ENCODE results near the gene NEFH. TPM values are rescaled to one million over a fixed set of nuclear protein-coding genes. Genes with fewer than 3 reads are reported as not detected.

NEFH gene
- total RNA-seq, 2 experiments from 2014 or later = 0.05 to 0.06 TPM

GRCh38 chr22:29464581-29464980, 15.4 kb upstream of the NEFH start:
- ATAC-seq (ENCODE audit: poor library complexity) (no peak), DNase-seq (no peak)
- no peaks in the 10 kb centered on the region for H3K27me3 ChIP-seq (ENCODE audit: control insufficient read depth in 1 of 2, insufficient read depth in 2 of 2, low read length in 2 of 2)
- Mint-ChIP-seq H3K4me1 (ENCODE audit: low read depth) (peaks cover under 1% of the 10 kb centered on the region), H3K27me3 (peaks cover 4% of the 10 kb centered on the region), H3K27ac (no peak overlapping the region), H3K4me3 (no peak overlapping the region), H3K9me3 (no peaks in the 10 kb centered on the region), H3K36me3 (ENCODE audit: low read depth) (no peaks in the 10 kb centered on the region)
- TF ChIP-seq CTCF (IDR thresholded peaks at IDR 0.05) = no peak
- ChIA-PET POLR2A (no interaction called here), CTCF (no interaction called here)
- H3K27ac ChIP-seq (ENCODE audit: low read depth in 1 of 2, low read length in 2 of 2) = no peak overlapping the region
- H3K9me3 ChIP-seq (ENCODE audit: control insufficient read depth in 1 of 2, insufficient read depth in 1 of 2, low read length in 2 of 2) = no peaks in the 10 kb centered on the region
- intact Hi-C loops (cut with DNase I, micrococcal nuclease) = no loop called here
- H3K4me3 ChIP-seq (ENCODE audit: low read length) = no peak overlapping the region
- H3K36me3 ChIP-seq (ENCODE audit: insufficient read depth, low read length) = no peaks in the 10 kb centered on the region
- H3K4me1 ChIP-seq (ENCODE audit: insufficient read depth, low read length) = no peaks in the 10 kb centered on the region

GRCh38 chr22:29469755-29470154, 10.3 kb upstream of the NEFH start:
- no peak for ATAC-seq (ENCODE audit: poor library complexity)
- ChIA-PET CTCF (no interaction called here), POLR2A (interaction anchor here (1.3 kb wide), 1 partner anchor 84 kb away, joined by 8 read pairs; the partner anchor contains the start of gene THOC5)
- no peak for TF ChIP-seq CTCF (IDR thresholded peaks at IDR 0.05)
- no peaks in the 10 kb centered on the region for H3K9me3 Mint-ChIP-seq
- peaks cover 14% of the 10 kb centered on the region for H3K4me1 Mint-ChIP-seq (ENCODE audit: low read depth)
- H3K27ac Mint-ChIP-seq = no peak overlapping the region
- peak overlapping the region; percentile 77 for H3K4me3 Mint-ChIP-seq
- Histone ChIP-seq H3K4me3 (ENCODE audit: low read length) (peak overlapping the region; percentile 43), H3K4me1 (ENCODE audit: insufficient read depth, low read length) (peaks cover 10% of the 10 kb centered on the region), H3K27me3 (ENCODE audit: control insufficient read depth in 1 of 2, insufficient read depth in 2 of 2, low read length in 2 of 2) (peaks cover 0 to 4% of the 10 kb centered on the region in 2 experiments), H3K9me3 (ENCODE audit: control insufficient read depth in 1 of 2, insufficient read depth in 1 of 2, low read length in 2 of 2) (peaks cover 0 to 7% of the 10 kb centered on the region in 2 experiments), H3K27ac (ENCODE audit: low read depth in 1 of 2, low read length in 2 of 2) (no peak overlapping the region), H3K36me3 (ENCODE audit: insufficient read depth, low read length) (no peaks in the 10 kb centered on the region)
- intact Hi-C loops (cut with DNase I, micrococcal nuclease) = loop anchor here (5.0 to 10.0 kb wide), 2 partner anchors 38 to 75 kb away; no protein-coding TSS in a partner anchor
- peaks cover 23% of the 10 kb centered on the region for H3K27me3 Mint-ChIP-seq
- H3K36me3 Mint-ChIP-seq (ENCODE audit: low read depth) = no peaks in the 10 kb centered on the region
- no peak for DNase-seq

GRCh38 chr22:29470159-29470855, 9.7 kb upstream of the NEFH start:
- Mint-ChIP-seq H3K4me3 (peak overlapping the region; percentile 77), H3K36me3 (ENCODE audit: low read depth) (no peaks in the 10 kb centered on the region), H3K27ac (no peak overlapping the region), H3K4me1 (ENCODE audit: low read depth) (peaks cover 14% of the 10 kb centered on the region), H3K9me3 (no peaks in the 10 kb centered on the region), H3K27me3 (peaks cover 27% of the 10 kb centered on the region)
- Histone ChIP-seq H3K27ac (ENCODE audit: low read depth in 1 of 2, low read length in 2 of 2) (no peak overlapping the region), H3K4me3 (ENCODE audit: low read length) (peak overlapping the region; percentile 43), H3K9me3 (ENCODE audit: control insufficient read depth in 1 of 2, insufficient read depth in 1 of 2, low read length in 2 of 2) (peaks cover 0 to 7% of the 10 kb centered on the region in 2 experiments), H3K36me3 (ENCODE audit: insufficient read depth, low read length) (no peaks in the 10 kb centered on the region), H3K4me1 (ENCODE audit: insufficient read depth, low read length) (peaks cover 10% of the 10 kb centered on the region), H3K27me3 (ENCODE audit: control insufficient read depth in 1 of 2, insufficient read depth in 2 of 2, low read length in 2 of 2) (peaks cover 0 to 4% of the 10 kb centered on the region in 2 experiments)
- CTCF ChIA-PET = no interaction called here
- ATAC-seq (ENCODE audit: poor library complexity) (peak; percentile 99), DNase-seq (peak; percentile 55 to 81 (median 70))
- intact Hi-C loops (cut with DNase I, micrococcal nuclease) = loop anchor here (5.0 to 10.0 kb wide), 2 partner anchors 37 to 76 kb away; no protein-coding TSS in a partner anchor
- POLR2A ChIA-PET = no interaction called here
- TF ChIP-seq CTCF (IDR thresholded peaks at IDR 0.05) = peak; percentile 85
